GM23338 (cell line): ENCODE measurements around the gene SH3BP4. TPM values are rescaled to one million over a fixed set of nuclear protein-coding genes. Genes with fewer than 3 reads are reported as not detected.

ENCODE experiments used
- ATAC-seq: fragments of 200-7000 bp; cut with Tn5 transposase; 3 replicates; pipeline ENCODE4 v1.9.1; 2020
- DNase-seq: peaks from one replicate; pipeline ENCODE4 v3.0.0-alpha.2; 2015; ENCODE audit warnings: low spot score
- H2AFZ ChIP-seq: fragments of 200-600 bp; sonication (generic); 2 replicates; pipeline ENCODE4 v1.8.0; 2016; ENCODE audit warnings: antibody characterized with exemption, mild to moderate bottlenecking, moderate library complexity
- H3F3A ChIP-seq: fragments of 200-600 bp; sonication (generic); replicated peaks from 2 replicates; pipeline ENCODE4 v1.8.0; 2017; ENCODE audit warnings: antibody characterized with exemption, mixed run types, low read depth
- H3K27ac ChIP-seq: fragments of 200-600 bp; sonication (generic); 2 replicates; pipeline ENCODE4 v1.6.1; 2016; ENCODE audit warnings: low read depth
- H3K27me3 ChIP-seq: fragments of 200-600 bp; sonication (generic); 2 replicates; pipeline ENCODE4 v1.8.0; 2016; ENCODE audit warnings: mild to moderate bottlenecking, mixed run types, moderate library complexity; ENCODE audit not compliant: insufficient read depth
- H3K36me3 ChIP-seq: fragments of 200-600 bp; sonication (generic); 2 replicates; pipeline ENCODE4 v1.8.0; 2016; ENCODE audit warnings: mild to moderate bottlenecking; ENCODE audit not compliant: insufficient read depth
- H3K4me1 ChIP-seq: fragments of 200-600 bp; sonication (generic); 2 replicates; pipeline ENCODE4 v1.8.0; 2016; ENCODE audit warnings: mild to moderate bottlenecking, moderate library complexity; ENCODE audit not compliant: insufficient read depth
- H3K4me2 ChIP-seq: fragments of 200-600 bp; sonication (generic); 2 replicates; pipeline ENCODE4 v1.7.1; 2017; ENCODE audit warnings: mixed run types
- H3K4me3 ChIP-seq: fragments of 200-600 bp; sonication (generic); 2 replicates; pipeline ENCODE4 v1.6.1; 2016; ENCODE audit warnings: mixed run types
- H3K79me2 ChIP-seq: fragments of 200-600 bp; sonication (generic); replicated peaks from 2 replicates; pipeline ENCODE4 v1.8.0; 2017; ENCODE audit warnings: mild to moderate bottlenecking; ENCODE audit not compliant: insufficient read depth
- H3K9me2 ChIP-seq: fragments of 200-600 bp; sonication (generic); 2 replicates; pipeline ENCODE4 v1.8.0; 2017; ENCODE audit not compliant: insufficient read depth
- H4K20me1 ChIP-seq: fragments of 200-600 bp; sonication (generic); replicated peaks from 2 replicates; pipeline ENCODE4 v1.8.0; 2017; ENCODE audit warnings: mild to moderate bottlenecking; ENCODE audit not compliant: insufficient read depth
- H3K27ac Mint-ChIP-seq: 2 replicates; pipeline ENCODE4 v1.8.0; 2020; ENCODE audit warnings: inconsistent platforms, mild to moderate bottlenecking, moderate library complexity, mixed read lengths
- H3K27me3 Mint-ChIP-seq: 3 replicates; pipeline ENCODE4 v1.8.0; 2022; ENCODE audit warnings: low read depth, mild to moderate bottlenecking, moderate library complexity, mixed read lengths, inconsistent platforms; ENCODE audit not compliant: insufficient read depth, poor library complexity
- H3K36me3 Mint-ChIP-seq: 3 replicates; pipeline ENCODE4 v1.8.0; 2021; ENCODE audit warnings: low read depth, mild to moderate bottlenecking, inconsistent platforms, moderate library complexity, mixed read lengths
- H3K4me1 Mint-ChIP-seq: 3 replicates; pipeline ENCODE4 v1.8.0; 2020; ENCODE audit warnings: mild to moderate bottlenecking, inconsistent platforms, mixed read lengths
- H3K4me3 Mint-ChIP-seq: 3 replicates; pipeline ENCODE4 v1.8.0; 2021; ENCODE audit warnings: moderate library complexity, mild to moderate bottlenecking, inconsistent platforms, mixed read lengths
- H3K9me3 Mint-ChIP-seq: 3 replicates; pipeline ENCODE4 v1.8.0; 2020; ENCODE audit warnings: moderate library complexity, mild to moderate bottlenecking, inconsistent platforms, mixed read lengths
- CREB1 ChIP-seq: fragments of 250-450 bp; sonication (Bioruptor Pico); IDR thresholded peaks from 2 replicates; pipeline ENCODE4 v1.5.0; 2020; ENCODE audit warnings: low read depth, mild to moderate bottlenecking, moderate library complexity
- CTCF ChIP-seq, 2 experiments: fragments of 200-600 bp in 1 of 2; sonication (generic) in 1 of 2; conservative IDR thresholded peaks; 2 replicates each; pipeline versions ENCODE4 v1.5.1 to v1.6.1; 2016 to 2017; ENCODE audit warnings: antibody characterized with exemption in 2 of 2, low read depth in 2 of 2, mild to moderate bottlenecking in 2 of 2, moderate library complexity in 1 of 2
- ETS1 ChIP-seq: IDR thresholded peaks from 2 replicates; pipeline ENCODE4 v1.6.1; 2016; ENCODE audit warnings: antibody characterized with exemption
- EZH2 ChIP-seq: fragments of 200-600 bp; sonication (generic); IDR thresholded peaks from one replicate; pipeline ENCODE4 v1.8.0; 2017; ENCODE audit warnings: antibody characterized with exemption, mild to moderate bottlenecking, low read depth; ENCODE audit not compliant: unreplicated experiment
- EZH2phosphoT487 ChIP-seq: fragments of 200-600 bp; sonication (generic); IDR thresholded peaks from one replicate; pipeline ENCODE4 v1.8.1; 2018; ENCODE audit warnings: antibody characterized with exemption; ENCODE audit not compliant: unreplicated experiment
- JUNB ChIP-seq: IDR thresholded peaks from one replicate; pipeline ENCODE4 v1.6.1; 2016; ENCODE audit warnings: antibody characterized with exemption; ENCODE audit not compliant: unreplicated experiment
- NANOG ChIP-seq: IDR thresholded peaks from 2 replicates; pipeline ENCODE4 v1.6.1; 2016; ENCODE audit warnings: antibody characterized with exemption, borderline replicate concordance
- POLR2AphosphoS5 ChIP-seq: IDR thresholded peaks from 2 replicates; pipeline ENCODE4 v1.6.1; 2016; ENCODE audit warnings: antibody characterized with exemption, low read depth
- REST ChIP-seq: IDR thresholded peaks from one replicate; pipeline ENCODE4 v1.6.1; 2018; ENCODE audit warnings: antibody characterized with exemption; ENCODE audit not compliant: unreplicated experiment
- ZNF114 ChIP-seq: fragments of 250-450 bp; sonication (Bioruptor Pico); IDR thresholded peaks from 2 replicates; pipeline ENCODE4 v1.5.0; 2020; ENCODE audit warnings: mild to moderate bottlenecking, moderate library complexity
- ZNF331 ChIP-seq: fragments of 250-450 bp; sonication (Bioruptor Pico); IDR thresholded peaks from 2 replicates; pipeline ENCODE4 v1.5.0; 2020; ENCODE audit warnings: low read depth, mild to moderate bottlenecking, moderate library complexity
- polyA plus RNA-seq: library from polyadenylated mRNA; unstranded; fragments of >200 nt; fragmentation: Nextera tagmentation; extraction: Ambion mirVana; gene quantifications from 2 replicates; pipeline ENCODE4 v1.2.1, GENCODE V29; 2016
- total RNA-seq: library from RNA; depleted of rRNA; stranded (reverse); fragments of >200 nt; shearing (Covaris generic); gene quantifications from 2 replicates; pipeline ENCODE4 v1.2.3, GENCODE V29; 2014

SH3BP4 gene
- total and polyA plus RNA-seq, 2 experiments from 2014 or later, result 15.6 to 50.9 TPM

GRCh38 chr2:235091983-235092382, 140.2 kb downstream of the SH3BP4 start:
- H3K27ac ChIP-seq, result no peak overlapping the region
- no peaks in the 10 kb centered on the region for H3F3A ChIP-seq
- no peaks in the 10 kb centered on the region for H3K36me3 ChIP-seq
- no peak for TF ChIP-seq POLR2AphosphoS5
- no peak for TF ChIP-seq ZNF114
- TF ChIP-seq CTCF (conservative IDR thresholded peaks at IDR 0.05; ENCODE audit: low read depth in 2 of 2), result no peak
- TF ChIP-seq ZNF331 (CRISPR knock-in tag), result no peak
- TF ChIP-seq CREB1, result no peak
- TF ChIP-seq ETS1, result no peak
- no peak for TF ChIP-seq JUNB
- no peak for DNase-seq
- Mint-ChIP-seq H3K4me1 (no peaks in the 10 kb centered on the region; the same call in 2 of the 3 replicates), H3K36me3 (no peaks in the 10 kb centered on the region), H3K27ac (no peak overlapping the region), H3K4me3 (no peak overlapping the region), H3K9me3 (no peaks in the 10 kb centered on the region), H3K27me3 (peaks cover 8% of the 10 kb centered on the region)
- H3K4me1 ChIP-seq, result no peaks in the 10 kb centered on the region; the same call in 1 of the 2 replicates
- H3K4me3 ChIP-seq, result no peak overlapping the region
- H3K79me2 ChIP-seq, result no peaks in the 10 kb centered on the region
- H3K27me3 ChIP-seq, result no peaks in the 10 kb centered on the region
- no peak overlapping the region for H3K4me2 ChIP-seq
- H2AFZ ChIP-seq, result no peak overlapping the region
- no peaks in the 10 kb centered on the region for H3K9me2 ChIP-seq
- no peak for ATAC-seq
- no peaks in the 10 kb centered on the region for H4K20me1 ChIP-seq

GRCh38 chr2:235092433-235093223, 140.8 kb downstream of the SH3BP4 start:
- peak; percentile 45; the same call in 2 of the 3 replicates for ATAC-seq
- H3K9me3 Mint-ChIP-seq, result no peaks in the 10 kb centered on the region
- TF ChIP-seq ZNF114, result no peak
- TF ChIP-seq POLR2AphosphoS5, result no peak
- no peak for TF ChIP-seq NANOG
- no peak for TF ChIP-seq EZH2
- no peak for TF ChIP-seq ZNF331 (CRISPR knock-in tag)
- TF ChIP-seq EZH2phosphoT487, result no peak
- TF ChIP-seq ETS1, result no peak
- no peak for TF ChIP-seq REST
- no peak for TF ChIP-seq JUNB

More at GRCh38 chr2:235092433-235093223, 140.8 kb downstream of the SH3BP4 start:
- Histone ChIP-seq H3K9me2 (no peaks in the 10 kb centered on the region), H3K4me2 (no peak overlapping the region), H3K27ac (no peak overlapping the region), H3K4me1 (no peaks in the 10 kb centered on the region; the same call in 1 of the 2 replicates), H3K79me2 (no peaks in the 10 kb centered on the region), H2AFZ (0 out of 2 replicates have a peak overlapping the region, but pooled peaks have one; percentile 32), H3F3A (no peaks in the 10 kb centered on the region), H3K36me3 (no peaks in the 10 kb centered on the region), H3K4me3 (no peak overlapping the region), H4K20me1 (no peaks in the 10 kb centered on the region), H3K27me3 (no peaks in the 10 kb centered on the region)
- DNase-seq, result no peak
- H3K27me3 Mint-ChIP-seq, result peaks cover 7% of the 10 kb centered on the region
- H3K27ac Mint-ChIP-seq, result no peak overlapping the region
- H3K4me3 Mint-ChIP-seq, result no peak overlapping the region
- H3K36me3 Mint-ChIP-seq, result no peaks in the 10 kb centered on the region
- H3K4me1 Mint-ChIP-seq, result no peaks in the 10 kb centered on the region; the same call in 2 of the 3 replicates
